Loucy (cell line): ENCODE results near the gene MUC12.

Source experiments
- H2AFZ ChIP-seq: fragments of 200-600 bp; sonication (generic); 2 replicates; pipeline ENCODE4 v1.6.0; 2016; ENCODE audit warnings: antibody characterized with exemption, mild to moderate bottlenecking, low read length, moderate library complexity
- H3F3A ChIP-seq: fragments of 200-600 bp; 2 replicates; pipeline ENCODE4 v1.6.0; 2016; ENCODE audit warnings: antibody characterized with exemption, low read depth, mild to moderate bottlenecking
- H3K27me3 ChIP-seq: fragments of 200-600 bp; sonication (generic); 2 replicates; pipeline ENCODE4 v1.6.1; 2014; ENCODE audit warnings: low read length, mild to moderate bottlenecking; ENCODE audit not compliant: insufficient read depth, poor library complexity, severe bottlenecking
- H3K36me3 ChIP-seq: fragments of 200-600 bp; sonication (generic); 2 replicates; pipeline ENCODE4 v1.6.1; 2016; ENCODE audit warnings: low read length; ENCODE audit not compliant: insufficient read depth
- H3K4me1 ChIP-seq: fragments of 200-600 bp; sonication (generic); 2 replicates; pipeline ENCODE4 v1.5.1; 2014; ENCODE audit warnings: low read length, mild to moderate bottlenecking; ENCODE audit not compliant: insufficient read depth, poor library complexity, severe bottlenecking
- H3K4me2 ChIP-seq: fragments of 200-600 bp; sonication (generic); 2 replicates; pipeline ENCODE4 v1.6.0; 2014; ENCODE audit warnings: antibody characterized with exemption, low read length, low read depth, mild to moderate bottlenecking; ENCODE audit not compliant: poor library complexity, severe bottlenecking
- H3K4me3 ChIP-seq: fragments of 200-600 bp; sonication (generic); 2 replicates; pipeline ENCODE4 v1.5.1; 2014; ENCODE audit warnings: low read length, mild to moderate bottlenecking, mixed read lengths; ENCODE audit not compliant: poor library complexity, severe bottlenecking
- H3K79me2 ChIP-seq: fragments of 200-600 bp; sonication (generic); 2 replicates; pipeline ENCODE4 v1.6.1; 2014; ENCODE audit warnings: low read length; ENCODE audit not compliant: insufficient read depth
- H3K9ac ChIP-seq: fragments of 200-600 bp; sonication (generic); 2 replicates; pipeline ENCODE4 v1.6.0; 2014; ENCODE audit warnings: mild to moderate bottlenecking, low read depth, low read length, moderate library complexity; ENCODE audit not compliant: poor library complexity, severe bottlenecking
- H3K9me2 ChIP-seq: fragments of 200-600 bp; sonication (generic); replicated peaks from 2 replicates; pipeline ENCODE4 v1.6.1; 2016; ENCODE audit warnings: low read depth, low read length, mixed read lengths
- H3K9me3 ChIP-seq: fragments of 200-600 bp; sonication (generic); 2 replicates; pipeline ENCODE4 v1.6.1; 2014; ENCODE audit warnings: mild to moderate bottlenecking, antibody characterized with exemption, low read length, low read depth; ENCODE audit not compliant: insufficient read depth
- H4K20me1 ChIP-seq: fragments of 200-600 bp; sonication (generic); 2 replicates; pipeline ENCODE4 v1.6.0; 2014; ENCODE audit warnings: antibody characterized with exemption, low read length, mild to moderate bottlenecking; ENCODE audit not compliant: insufficient read depth, poor library complexity, severe bottlenecking
- EZH2phosphoT487 ChIP-seq: fragments of 200-600 bp; IDR thresholded peaks from 2 replicates; pipeline ENCODE4 v1.6.1; 2018; ENCODE audit warnings: antibody characterized with exemption, mild to moderate bottlenecking, moderate library complexity, borderline replicate concordance
- TF ChIP-seq, protein P1 (sequence below): fragments of 200-600 bp; sonication (generic); conservative IDR thresholded peaks from 2 replicates; pipeline ENCODE4 v1.5.1; 2014; ENCODE audit warnings: mild to moderate bottlenecking, antibody characterized with exemption, low read length

The MUC12 gene

DNA sequence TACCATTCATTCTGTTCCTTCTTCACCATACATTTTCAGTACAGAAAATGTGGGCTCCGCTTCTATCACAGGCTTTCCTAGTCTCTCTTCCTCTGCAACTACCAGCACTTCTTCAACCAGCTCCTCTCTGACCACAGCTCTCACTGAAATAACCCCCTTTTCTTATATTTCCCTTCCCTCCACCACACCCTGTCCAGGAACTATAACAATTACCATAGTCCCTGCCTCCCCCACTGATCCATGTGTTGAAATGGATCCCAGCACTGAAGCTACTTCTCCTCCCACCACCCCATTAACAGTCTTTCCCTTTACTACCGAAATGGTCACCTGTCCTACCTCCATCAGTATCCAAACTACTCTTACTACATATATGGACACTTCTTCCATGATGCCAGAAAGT is 9.5 kb upstream of the MUC12 start:
- no peaks in the 10 kb centered on the region for H3K36me3 ChIP-seq
- no peaks in the 10 kb centered on the region for H3K79me2 ChIP-seq
- no peak overlapping the region for H2AFZ ChIP-seq
- H3K27me3 ChIP-seq: no peaks in the 10 kb centered on the region
- H3K9me3 ChIP-seq: no peaks in the 10 kb centered on the region
- no peaks in the 10 kb centered on the region for H3F3A ChIP-seq
- TF ChIP-seq, protein P1, sequence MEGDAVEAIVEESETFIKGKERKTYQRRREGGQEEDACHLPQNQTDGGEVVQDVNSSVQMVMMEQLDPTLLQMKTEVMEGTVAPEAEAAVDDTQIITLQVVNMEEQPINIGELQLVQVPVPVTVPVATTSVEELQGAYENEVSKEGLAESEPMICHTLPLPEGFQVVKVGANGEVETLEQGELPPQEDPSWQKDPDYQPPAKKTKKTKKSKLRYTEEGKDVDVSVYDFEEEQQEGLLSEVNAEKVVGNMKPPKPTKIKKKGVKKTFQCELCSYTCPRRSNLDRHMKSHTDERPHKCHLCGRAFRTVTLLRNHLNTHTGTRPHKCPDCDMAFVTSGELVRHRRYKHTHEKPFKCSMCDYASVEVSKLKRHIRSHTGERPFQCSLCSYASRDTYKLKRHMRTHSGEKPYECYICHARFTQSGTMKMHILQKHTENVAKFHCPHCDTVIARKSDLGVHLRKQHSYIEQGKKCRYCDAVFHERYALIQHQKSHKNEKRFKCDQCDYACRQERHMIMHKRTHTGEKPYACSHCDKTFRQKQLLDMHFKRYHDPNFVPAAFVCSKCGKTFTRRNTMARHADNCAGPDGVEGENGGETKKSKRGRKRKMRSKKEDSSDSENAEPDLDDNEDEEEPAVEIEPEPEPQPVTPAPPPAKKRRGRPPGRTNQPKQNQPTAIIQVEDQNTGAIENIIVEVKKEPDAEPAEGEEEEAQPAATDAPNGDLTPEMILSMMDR: no peak
- TF ChIP-seq EZH2phosphoT487: no peak
- no peak overlapping the region for H3K4me2 ChIP-seq
- H3K4me1 ChIP-seq: no peaks in the 10 kb centered on the region
- no peak overlapping the region for H3K9ac ChIP-seq
- no peaks in the 10 kb centered on the region for H3K9me2 ChIP-seq
- no peaks in the 10 kb centered on the region for H4K20me1 ChIP-seq
- H3K4me3 ChIP-seq: no peak overlapping the region

DNA sequence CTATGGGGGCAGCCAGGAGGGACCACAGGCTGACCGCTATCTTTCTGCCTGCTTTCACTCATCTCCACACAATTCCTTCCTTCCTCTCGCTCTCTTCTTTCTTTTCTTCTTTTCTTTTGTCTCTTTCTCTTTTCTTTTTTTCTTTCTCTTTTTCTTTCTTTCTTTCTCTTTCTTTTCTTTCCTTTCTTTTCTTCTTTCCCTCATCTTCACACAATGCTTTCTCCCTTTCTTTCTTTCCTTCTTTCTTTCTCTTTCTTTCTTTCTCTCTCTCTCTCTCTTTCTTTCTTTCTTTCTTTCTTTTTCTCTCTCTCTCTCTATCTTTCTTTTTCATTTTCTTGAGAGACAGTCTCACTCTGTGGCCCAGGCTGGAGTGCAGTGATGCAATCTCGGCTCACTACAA is 6.8 kb upstream of the MUC12 start:
- no peaks in the 10 kb centered on the region for H3K36me3 ChIP-seq
- H3K27me3 ChIP-seq: no peaks in the 10 kb centered on the region
- H3F3A ChIP-seq: no peaks in the 10 kb centered on the region
- no peak overlapping the region for H2AFZ ChIP-seq
- H3K4me1 ChIP-seq: no peaks in the 10 kb centered on the region
- no peak overlapping the region for H3K4me3 ChIP-seq
- no peak overlapping the region for H3K9ac ChIP-seq
- H3K9me2 ChIP-seq: no peaks in the 10 kb centered on the region
- H3K79me2 ChIP-seq: no peaks in the 10 kb centered on the region
- no peak overlapping the region for H3K4me2 ChIP-seq
- no peaks in the 10 kb centered on the region for H4K20me1 ChIP-seq
- no peaks in the 10 kb centered on the region for H3K9me3 ChIP-seq
- TF ChIP-seq EZH2phosphoT487: no peak
- TF ChIP-seq, protein P1: no peak

DNA sequence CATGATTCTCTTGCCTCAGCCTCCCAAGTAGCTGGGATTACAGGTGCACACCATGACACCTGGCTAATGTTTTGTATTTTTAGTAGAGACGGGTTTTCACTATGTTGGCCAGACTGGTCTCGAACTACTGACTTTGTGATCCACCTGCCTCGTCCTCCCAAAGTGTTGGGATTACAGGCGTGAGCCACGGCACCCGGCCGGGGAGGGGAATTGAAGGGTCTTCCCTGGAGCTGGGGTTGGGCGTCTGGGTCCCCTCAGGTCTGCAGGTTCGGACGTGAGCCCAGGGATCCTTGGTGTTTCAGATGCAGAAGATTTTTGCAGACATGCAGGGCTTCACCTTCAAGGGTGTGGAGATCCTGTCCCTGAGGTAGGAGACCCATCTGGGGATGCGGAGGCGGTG is 6.0 kb upstream of the MUC12 start:
- H3K9me2 ChIP-seq: no peaks in the 10 kb centered on the region
- no peaks in the 10 kb centered on the region for H3F3A ChIP-seq
- H3K4me1 ChIP-seq: peaks cover 4% of the 10 kb centered on the region
- no peaks in the 10 kb centered on the region for H3K79me2 ChIP-seq
- no peak overlapping the region for H2AFZ ChIP-seq
- no peak overlapping the region for H3K9ac ChIP-seq
- no peaks in the 10 kb centered on the region for H4K20me1 ChIP-seq
- H3K4me3 ChIP-seq: no peak overlapping the region
- H3K27me3 ChIP-seq: no peaks in the 10 kb centered on the region
- no peaks in the 10 kb centered on the region for H3K36me3 ChIP-seq
- TF ChIP-seq, protein P1: no peak
- TF ChIP-seq EZH2phosphoT487: no peak
- H3K9me3 ChIP-seq: no peaks in the 10 kb centered on the region
- no peak overlapping the region for H3K4me2 ChIP-seq
